Mesothelial cell of epicardium (in vitro differentiated cells): ENCODE measurements around the gene FAM151B. TPM values are rescaled to one million over a fixed set of nuclear protein-coding genes. Genes with fewer than 3 reads are reported as not detected.

Experiments used
- DNase-seq, 2 experiments: peaks; one replicate each; pipeline ENCODE4 v3.0.0; 2021; ENCODE audit warnings: low spot score in 2 of 2; ENCODE audit not compliant: unreplicated experiment in 2 of 2
- H3K27ac Mint-ChIP-seq: 2 replicates; pipeline ENCODE4 v1.8.0; 2021; ENCODE audit warnings: mixed read lengths
- H3K27me3 Mint-ChIP-seq: 2 replicates; pipeline ENCODE4 v1.8.0; 2021; ENCODE audit warnings: low read depth, mixed read lengths
- H3K36me3 Mint-ChIP-seq: 2 replicates; pipeline ENCODE4 v1.8.0; 2021; ENCODE audit warnings: mixed read lengths
- H3K4me1 Mint-ChIP-seq: 2 replicates; pipeline ENCODE4 v1.8.0; 2021; ENCODE audit warnings: mixed read lengths
- H3K4me3 Mint-ChIP-seq: 2 replicates; pipeline ENCODE4 v1.8.0; 2021; ENCODE audit warnings: mild to moderate bottlenecking, moderate library complexity, mixed read lengths
- H3K9me3 Mint-ChIP-seq: 2 replicates; pipeline ENCODE4 v1.8.0; 2021; ENCODE audit warnings: mixed read lengths
- total RNA-seq: library from RNA; stranded (reverse); gene quantifications from 3 replicates; pipeline ENCODE4 v1.2.1, GENCODE V29; 2021
- TF ChIP-seq, protein P1 (sequence below): fragments of 200-600 bp; sonication (generic); IDR thresholded peaks from one replicate; pipeline ENCODE4 v1.5.0; 2021; ENCODE audit warnings: antibody characterized with exemption; ENCODE audit not compliant: unreplicated experiment

The FAM151B gene, protein sequence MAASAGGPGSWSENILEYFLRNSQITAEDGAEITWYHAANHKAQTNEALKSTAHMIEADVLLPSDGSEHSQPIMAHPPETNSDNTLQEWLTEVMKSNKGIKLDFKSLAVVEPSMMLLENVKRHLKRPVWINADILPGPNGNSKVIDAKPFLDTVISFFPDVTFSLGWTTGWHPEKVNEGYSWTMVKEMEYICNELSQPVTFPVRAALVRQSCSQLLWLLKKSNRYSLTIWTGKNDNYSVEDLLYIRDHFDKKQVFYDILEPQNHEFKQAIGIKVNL
- 1.5 to 2.3 TPM (median 1.9 TPM) in 3 replicates for total RNA-seq

DNA sequence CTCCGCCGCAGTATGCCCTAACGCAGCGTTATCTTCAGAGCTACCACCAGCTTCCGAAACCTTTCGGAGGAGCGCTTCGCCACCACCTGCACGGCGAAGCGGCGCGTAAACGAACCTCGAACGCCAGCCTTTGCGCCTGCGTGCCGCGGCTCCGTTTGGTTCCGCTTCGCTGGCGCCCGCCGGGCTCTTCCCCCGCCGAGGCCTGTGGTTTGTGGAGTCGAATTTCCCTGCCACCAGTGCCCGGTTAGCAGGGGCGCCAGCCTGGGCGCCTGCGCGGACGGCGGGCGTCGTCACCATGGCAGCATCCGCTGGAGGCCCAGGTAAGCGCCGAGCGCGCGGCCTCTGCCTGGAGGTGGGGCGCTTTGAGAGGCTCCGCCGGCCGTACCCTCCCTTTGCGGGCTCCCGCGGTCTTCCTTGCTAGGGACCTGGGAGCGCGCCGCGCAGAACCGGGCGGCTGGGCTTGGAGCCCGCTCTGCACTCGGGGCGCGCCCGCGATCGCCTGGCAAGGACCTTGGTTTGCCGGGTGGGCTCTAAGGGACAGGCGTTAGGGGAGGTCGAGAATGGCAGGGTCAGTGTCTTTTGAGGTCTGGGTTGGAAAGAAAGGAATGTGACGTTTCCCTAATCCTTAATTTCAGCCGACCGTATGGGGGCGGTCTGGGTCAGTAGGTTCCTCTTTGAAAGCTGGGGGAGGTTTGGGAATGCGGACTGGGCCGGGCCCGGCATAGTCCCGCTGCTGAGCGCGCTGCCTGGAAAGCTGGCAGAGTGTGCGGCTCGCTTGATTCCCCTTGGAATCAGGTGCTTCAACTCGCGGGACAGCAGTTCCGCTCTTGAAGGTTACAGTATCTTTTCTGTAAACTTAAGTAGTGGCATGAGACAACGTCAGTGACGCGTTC is at the start of gene FAM151B:
FAM151B (plus strand) TSS at position 272 of the 893 bp plus-strand sequence; CDS start at position 296, 24 bp downstream.
- TF ChIP-seq, protein P1, sequence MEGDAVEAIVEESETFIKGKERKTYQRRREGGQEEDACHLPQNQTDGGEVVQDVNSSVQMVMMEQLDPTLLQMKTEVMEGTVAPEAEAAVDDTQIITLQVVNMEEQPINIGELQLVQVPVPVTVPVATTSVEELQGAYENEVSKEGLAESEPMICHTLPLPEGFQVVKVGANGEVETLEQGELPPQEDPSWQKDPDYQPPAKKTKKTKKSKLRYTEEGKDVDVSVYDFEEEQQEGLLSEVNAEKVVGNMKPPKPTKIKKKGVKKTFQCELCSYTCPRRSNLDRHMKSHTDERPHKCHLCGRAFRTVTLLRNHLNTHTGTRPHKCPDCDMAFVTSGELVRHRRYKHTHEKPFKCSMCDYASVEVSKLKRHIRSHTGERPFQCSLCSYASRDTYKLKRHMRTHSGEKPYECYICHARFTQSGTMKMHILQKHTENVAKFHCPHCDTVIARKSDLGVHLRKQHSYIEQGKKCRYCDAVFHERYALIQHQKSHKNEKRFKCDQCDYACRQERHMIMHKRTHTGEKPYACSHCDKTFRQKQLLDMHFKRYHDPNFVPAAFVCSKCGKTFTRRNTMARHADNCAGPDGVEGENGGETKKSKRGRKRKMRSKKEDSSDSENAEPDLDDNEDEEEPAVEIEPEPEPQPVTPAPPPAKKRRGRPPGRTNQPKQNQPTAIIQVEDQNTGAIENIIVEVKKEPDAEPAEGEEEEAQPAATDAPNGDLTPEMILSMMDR, result no peak
- Mint-ChIP-seq H3K9me3 (peaks cover 16% of the 10 kb centered on the region), H3K36me3 (peaks cover 20% of the 10 kb centered on the region), H3K27ac (peak within 1 kb of the TSS; percentile 96), H3K4me1 (peaks cover 13% of the 10 kb centered on the region), H3K27me3 (no peaks in the 10 kb centered on the region), H3K4me3 (peak within 1 kb of the TSS; percentile 95)
- DNase-seq, result peak; percentile 80 to 91

DNA sequence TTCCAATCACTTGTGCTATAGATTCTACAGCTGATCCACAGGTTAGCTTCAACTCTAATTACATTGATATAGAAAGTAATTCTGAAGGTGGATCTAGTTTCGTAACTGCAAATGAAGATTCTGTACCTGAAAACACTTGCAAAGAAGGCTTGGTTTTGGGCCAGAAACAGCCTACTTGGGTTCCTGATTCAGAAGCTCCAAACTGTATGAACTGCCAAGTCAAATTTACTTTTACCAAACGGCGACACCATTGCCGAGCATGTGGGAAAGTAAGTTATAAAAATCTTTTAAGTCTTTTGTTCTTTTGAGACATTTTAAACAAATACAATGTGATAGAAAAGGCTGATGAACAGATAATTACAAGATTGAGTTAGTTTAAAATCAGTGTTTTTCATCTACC is 49.2 kb upstream of the FAM151B start:
- Mint-ChIP-seq H3K4me1 (peaks cover 4% of the 10 kb centered on the region), H3K4me3 (no peak overlapping the region), H3K27ac (no peak overlapping the region), H3K9me3 (peaks cover 3% of the 10 kb centered on the region), H3K36me3 (peaks cover 53% of the 10 kb centered on the region), H3K27me3 (no peaks in the 10 kb centered on the region)
- DNase-seq, result no peak
- TF ChIP-seq, protein P1, result no peak

DNA sequence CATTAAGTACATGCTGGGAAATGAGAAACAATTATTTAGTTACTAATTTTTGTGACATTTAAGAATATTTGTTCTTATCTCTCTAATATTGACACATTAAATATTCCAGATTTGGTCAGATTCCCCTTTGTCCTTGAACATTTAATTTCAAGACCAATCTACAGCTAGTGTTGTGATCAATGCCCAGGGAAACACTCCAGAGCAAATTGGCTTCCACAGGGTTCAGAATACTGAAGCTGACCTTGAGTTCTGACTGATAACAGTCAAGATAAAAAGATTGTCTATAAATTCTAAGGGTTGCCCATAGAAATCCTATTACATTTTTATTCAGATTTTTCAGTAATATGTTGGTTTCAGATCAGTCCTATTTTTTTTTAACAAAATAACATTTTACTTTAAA is 48.7 kb upstream of the FAM151B start:
- H3K36me3 Mint-ChIP-seq, result peaks cover 52% of the 10 kb centered on the region
- no peak for DNase-seq
- TF ChIP-seq, protein P1, result no peak
- peaks cover 4% of the 10 kb centered on the region for H3K4me1 Mint-ChIP-seq
- no peak overlapping the region for H3K4me3 Mint-ChIP-seq
- H3K27ac Mint-ChIP-seq, result no peak overlapping the region
- no peaks in the 10 kb centered on the region for H3K27me3 Mint-ChIP-seq
- peaks cover 3% of the 10 kb centered on the region for H3K9me3 Mint-ChIP-seq

DNA sequence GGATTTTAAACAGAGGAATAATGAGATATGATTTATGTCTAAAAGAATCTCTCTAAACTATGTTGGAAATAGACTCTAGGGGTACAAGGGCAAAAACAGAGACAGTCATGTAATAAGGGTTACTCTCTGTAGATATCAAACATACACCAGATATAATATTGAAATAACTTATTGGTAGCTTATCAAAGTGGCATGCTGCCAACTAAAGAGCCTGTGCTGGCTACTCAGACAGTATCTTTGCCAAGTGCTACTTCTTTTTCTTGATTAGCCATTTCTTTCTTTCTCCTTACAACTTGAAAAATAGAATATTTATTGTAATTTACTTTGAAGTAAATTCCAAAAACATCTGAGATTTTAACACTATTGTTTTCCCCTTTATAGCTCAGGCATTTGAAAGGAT is 45.2 kb upstream of the FAM151B start:
- TF ChIP-seq, protein P1, result no peak

DNA sequence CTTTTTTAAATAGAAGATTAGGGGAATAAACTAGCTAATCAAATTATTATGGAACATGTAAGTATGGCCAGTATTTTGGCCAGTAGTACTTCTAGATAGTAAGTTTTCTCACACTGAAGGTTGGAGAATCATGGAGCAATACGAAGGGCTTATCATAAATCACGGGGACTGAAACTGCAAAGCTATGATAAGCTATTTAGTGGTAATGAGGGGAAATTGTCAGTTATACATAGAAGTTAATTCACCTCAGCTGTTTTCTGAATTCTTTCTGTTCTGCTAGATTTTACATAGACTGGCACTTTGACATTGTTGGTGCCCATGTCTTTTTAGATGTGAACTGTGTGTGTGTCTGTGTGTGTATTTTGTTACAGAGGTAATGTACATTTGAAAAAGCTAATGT is 34.5 kb upstream of the FAM151B start:
- TF ChIP-seq, protein P1, result no peak
- Mint-ChIP-seq H3K27ac (no peak overlapping the region), H3K9me3 (no peaks in the 10 kb centered on the region), H3K4me3 (no peak overlapping the region), H3K4me1 (peaks cover 7% of the 10 kb centered on the region), H3K27me3 (no peaks in the 10 kb centered on the region), H3K36me3 (peaks cover 38% of the 10 kb centered on the region)
- DNase-seq, result no peak

More for the DNA sequence above, 45.2 kb upstream of the FAM151B start:
- no peak overlapping the region for H3K27ac Mint-ChIP-seq
- no peak overlapping the region for H3K4me3 Mint-ChIP-seq
- H3K27me3 Mint-ChIP-seq, result no peaks in the 10 kb centered on the region
- peaks cover 32% of the 10 kb centered on the region for H3K36me3 Mint-ChIP-seq
- H3K4me1 Mint-ChIP-seq, result peaks cover 4% of the 10 kb centered on the region
- H3K9me3 Mint-ChIP-seq, result no peaks in the 10 kb centered on the region
- DNase-seq, result no peak
